Left colon (tissue), 2 donors: ENCODE data around the gene PLPP7. TPM values are rescaled to one million over a fixed set of nuclear protein-coding genes. Genes with fewer than 3 reads are reported as not detected.

Experiments used
- ATAC-seq: fragments of 200-7000 bp; cut with Tn5 transposase; one replicate; pipeline ENCODE4 v1.9.1; 2020; ENCODE audit warnings: mild to moderate bottlenecking, moderate library complexity
- DNase-seq, 2 donors: peaks; one replicate each; pipeline ENCODE4 v3.0.0-alpha.2; 2020
- intact Hi-C, 2 donors: fragments of 100-400 bp; cut with DNase I in 1 of 2; cut with micrococcal nuclease in 1 of 2; formaldehyde crosslinking; loops; one replicate each; pipeline versions ENCODE4 v1.11.2 to v1.14.0; 2022; cut with DNase I, micrococcal nuclease
- total RNA-seq, 2 donors: library from RNA; stranded (reverse); fragmentation: NEBNext Ultra II Directional; extraction: Animal tissue kit (Norgen Biotek cat#: 25700); gene quantifications; one replicate each; pipeline ENCODE4 v1.2.1, GENCODE V29; 2021
- donor health status: DM: no; HTN: no; CAD: no.
- donor health status: DM: yes; HTN: yes; CAD: no.

The PLPP7 gene
- total RNA-seq, 2 donors from 2014 or later = 0.43 to 1.1 TPM

GRCh38 chr9:131278702-131279111, 10.8 kb upstream of the PLPP7 start:
- DNase-seq (no peak), ATAC-seq (peak; percentile 68)
- intact Hi-C loops = no loop called here

GRCh38 chr9:131279196-131279862, 10.2 kb upstream of the PLPP7 start:
- DNase-seq = no peak

GRCh38 chr9:131279863-131280570, 9.5 kb upstream of the PLPP7 start:
- intact Hi-C loops = no loop called here
- DNase-seq (no peak), ATAC-seq (no peak)

More at GRCh38 chr9:131279196-131279862, 10.2 kb upstream of the PLPP7 start:
- intact Hi-C loops = no loop called here
- no peak for ATAC-seq

- ATAC-seq (no peak), DNase-seq (no peak)
- intact Hi-C loops = no loop called here
Observed at GRCh38 chr9:131280660-131281059, 8.9 kb upstream of the PLPP7 start.

- intact Hi-C loops = no loop called here
- ATAC-seq (no peak), DNase-seq (no peak)
Observed at GRCh38 chr9:131281119-131281965, 8.2 kb upstream of the PLPP7 start.

- no peak for ATAC-seq
- DNase-seq = no peak
- intact Hi-C loops = no loop called here
Observed at GRCh38 chr9:131282175-131282574, 7.3 kb upstream of the PLPP7 start.

- ATAC-seq (no peak), DNase-seq (no peak)
- intact Hi-C loops = no loop called here
Observed at GRCh38 chr9:131282688-131283422, 6.7 kb upstream of the PLPP7 start.

GRCh38 chr9:131284856-131285255, 4.7 kb upstream of the PLPP7 start:
- intact Hi-C loops = no loop called here
- ATAC-seq (no peak), DNase-seq (no peak)

GRCh38 chr9:131287359-131287758, 2.2 kb upstream of the PLPP7 start:
- intact Hi-C loops = no loop called here
- ATAC-seq (no peak), DNase-seq (no peak)

- intact Hi-C loops = no loop called here
- ATAC-seq (no peak), DNase-seq (no peak)
Observed at GRCh38 chr9:131288217-131288616, 1.3 kb upstream of the PLPP7 start.

GRCh38 chr9:131290036-131290766, 678 bp downstream of the PLPP7 start:
- intact Hi-C loops = no loop called here
- DNase-seq (no peak), ATAC-seq (no peak)

- ATAC-seq = no peak
- no peak for DNase-seq
- intact Hi-C loops = no loop called here
Observed at GRCh38 chr9:131290767-131291370, 1.3 kb downstream of the PLPP7 start.

- no peak for DNase-seq
- no peak for ATAC-seq
- intact Hi-C loops = no loop called here
Observed at GRCh38 chr9:131291795-131292315, 2.3 kb downstream of the PLPP7 start.

GRCh38 chr9:131292937-131293336, 3.4 kb downstream of the PLPP7 start:
- DNase-seq (no peak), ATAC-seq (no peak)
- intact Hi-C loops = no loop called here

- no peak for DNase-seq
- ATAC-seq = no peak
- intact Hi-C loops = no loop called here
Observed at GRCh38 chr9:131296460-131296859, 6.9 kb downstream of the PLPP7 start.

- ATAC-seq (no peak), DNase-seq (no peak)
- intact Hi-C loops = no loop called here
Observed at GRCh38 chr9:131296906-131297500, 7.5 kb downstream of the PLPP7 start.

GRCh38 chr9:131297903-131298302, 8.4 kb downstream of the PLPP7 start:
- ATAC-seq (no peak), DNase-seq (no peak)
- intact Hi-C loops = no loop called here

GRCh38 chr9:131298341-131298740, 8.8 kb downstream of the PLPP7 start:
- no peak for DNase-seq
- ATAC-seq = no peak
- intact Hi-C loops = no loop called here
